Erythroblast (primary cell): Measurements from ENCODE around the gene PDCD1.

ENCODE experiments used
- GATA1 ChIP-seq: IDR thresholded peaks from 2 replicates; pipeline ENCODE4 v1.6.1; 2011; ENCODE audit warnings: low read depth, mild to moderate bottlenecking, control low read depth, low read length, moderate library complexity
- POLR2A ChIP-seq: IDR thresholded peaks from 2 replicates; pipeline ENCODE4 v1.6.1; 2011; ENCODE audit warnings: mild to moderate bottlenecking, low read length

- TF ChIP-seq POLR2A, result no peak
- TF ChIP-seq GATA1, result no peak
These were observed 48.3 kb upstream of the PDCD1 start for GRCh38 chr2:241906826-241907570.
